Motor neuron (in vitro differentiated cells): Measurements from ENCODE around the gene PDE4D. TPM values are rescaled to one million over a fixed set of nuclear protein-coding genes. Genes with fewer than 3 reads are reported as not detected.
A peak's percentile ranks its signal among the peaks of the same experiment; 100 is the strongest.
"Not testable (repeated sequence)": the region's sequence is repeated elsewhere in the genome, so short reads cannot be mapped to it uniquely, and the experiment has no call there.

Source experiments
- ATAC-seq, 8 experiments: fragments of 200-7000 bp; cut with Tn5 transposase; replicated peaks in 6 of 8; 2 replicates each; pipeline ENCODE4 v1.8.0; 2021; ENCODE audit warnings: mild to moderate bottlenecking in 8 of 8, moderate library complexity in 8 of 8
- H3K27ac ChIP-seq, 2 donors: fragments of 250-450 bp; sonication (Bioruptor Pico); 2 replicates each; pipeline ENCODE4 v1.9.0; 2021; ENCODE audit warnings: antibody characterized with exemption in 2 of 2, mild to moderate bottlenecking in 2 of 2, moderate library complexity in 1 of 2
- H3K4me1 ChIP-seq, 2 donors: fragments of 250-450 bp; sonication (Bioruptor Pico); replicated peaks in 1 of 2; 2 replicates each; pipeline ENCODE4 v1.6.1; 2021; ENCODE audit warnings: antibody characterized with exemption in 2 of 2, mild to moderate bottlenecking in 2 of 2, moderate library complexity in 1 of 2
- H3K4me3 ChIP-seq, 5 donors: fragments of 250-450 bp; sonication (Bioruptor Pico); 2 replicates each; pipeline ENCODE4 v1.9.0; 2021; ENCODE audit warnings: antibody characterized with exemption in 5 of 5, mild to moderate bottlenecking in 5 of 5, moderate library complexity in 4 of 5
- WGBS, 10 experiments: fragments of 450-650 bp; shearing (Covaris generic); methylation state at CpG; one replicate each; pipeline ENCODE4 v1.0.0; 2022; 5-methylcytosine and 5-hydroxymethylcytosine counted together
- in situ Hi-C, 9 experiments: fragments of 400-800 bp; cut with MboI; loops; one replicate each; pipeline ENCODE4 v1.15.0; 2021; ENCODE audit warnings: low sequenced_read_pairs in 9 of 9, low pct_unique_long_range_greater_than_20kb in 2 of 9; ENCODE audit not compliant: unreplicated experiment in 9 of 9
- total RNA-seq, 8 experiments: library from RNA; unstranded; fragments of 300-600 nt; gene quantifications; 2 replicates each; pipeline versions ENCODE4 v1.2.3 to v1.2.4, GENCODE V29; 2022

The PDE4D gene
- total RNA-seq, 8 experiments from 2014 or later: 10.1 to 57.2 (median 23.7) TPM

DNA sequence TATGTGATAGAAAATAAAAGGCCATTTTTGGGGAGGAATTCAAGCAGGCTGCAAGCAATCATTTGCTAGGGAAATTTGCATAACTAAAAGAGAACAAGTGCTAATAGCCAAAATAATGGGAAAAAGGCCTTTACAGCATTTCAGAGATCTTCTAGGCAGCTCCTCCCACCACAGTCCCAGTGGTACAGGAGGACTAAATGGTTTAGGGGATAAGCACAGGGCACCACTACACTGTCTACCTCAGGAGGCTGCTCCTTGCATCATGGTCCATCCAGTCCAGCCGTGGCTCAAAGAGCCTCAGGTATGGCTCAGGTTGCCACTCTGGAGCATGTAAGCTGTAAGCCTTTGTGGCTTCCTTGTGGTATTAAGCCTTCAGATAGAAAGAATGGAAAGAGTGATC is 485.6 kb downstream of the PDE4D start:
- no peak for ATAC-seq
- in situ Hi-C loops: no loop called here
- no peak overlapping the region for H3K27ac ChIP-seq
- H3K4me1 ChIP-seq: no peaks in the 10 kb centered on the region
- WGBS, 10 experiments: 67 to 100% (median 86%) methylated on average over 1 of the region's 1 CpG; no CpG with 5 or more reads in 5 of the 10 experiments
- no peak overlapping the region for H3K4me3 ChIP-seq

DNA sequence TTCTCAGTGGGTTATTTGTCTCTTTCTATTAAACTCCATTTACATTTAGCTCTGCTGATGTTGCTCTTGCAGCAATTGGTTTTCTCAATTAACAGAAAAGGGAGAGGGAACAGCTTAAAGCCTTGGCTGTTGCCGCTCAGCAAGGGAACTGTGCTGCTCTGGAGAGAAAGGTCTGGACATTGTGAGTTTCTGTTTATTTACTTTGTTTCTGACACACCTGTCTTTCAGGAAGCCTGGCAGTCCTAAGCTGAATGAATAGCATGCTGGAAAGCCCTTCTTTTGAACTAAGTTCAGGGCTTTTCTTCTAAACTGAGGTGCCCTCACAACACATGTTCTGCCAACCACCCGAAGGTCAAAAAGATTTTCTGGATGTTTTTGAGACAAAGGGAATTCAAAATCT is 491.9 kb downstream of the PDE4D start:
- Histone ChIP-seq H3K27ac (no peak overlapping the region), H3K4me3 (no peak overlapping the region), H3K4me1 (no peaks in the 10 kb centered on the region)
- 10 to 100% (median 51%) methylated on average over 1 to 2 of the region's 2 CpGs for WGBS, 10 experiments
- in situ Hi-C loops: no loop called here
- ATAC-seq: no peak

DNA sequence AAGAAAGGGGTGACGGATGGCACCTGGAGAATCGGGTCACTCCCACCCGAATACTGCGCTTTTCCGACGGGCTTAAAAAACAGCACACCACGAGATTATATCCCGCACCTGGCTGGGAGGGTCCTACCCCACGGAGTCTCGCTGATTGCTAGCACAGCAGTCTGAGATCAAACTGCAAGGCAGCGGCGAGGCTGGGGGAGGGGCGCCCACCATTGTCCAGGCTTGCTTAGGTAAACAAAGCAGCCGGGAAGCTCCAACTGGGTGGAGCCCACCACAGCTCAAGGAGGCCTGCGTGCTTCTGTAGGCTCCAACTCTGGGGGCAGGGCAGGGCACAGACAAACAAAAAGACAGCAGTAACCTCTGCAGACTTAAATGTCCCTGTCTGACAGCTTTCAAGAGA is 498.6 kb downstream of the PDE4D start:
- not testable (repeated sequence) for H3K4me1 ChIP-seq, H3K4me3 ChIP-seq, ATAC-seq, H3K27ac ChIP-seq
- WGBS, 10 experiments: 83% methylated on average over 1 of the region's 15 CpGs; no CpG with 5 or more reads in 9 of the 10 experiments
- in situ Hi-C loops: loop anchor here in 7 of 9 experiments (10.0 to 25.0 kb wide), 4 partner anchors 100 to 392 kb away; no protein-coding TSS in a partner anchor

DNA sequence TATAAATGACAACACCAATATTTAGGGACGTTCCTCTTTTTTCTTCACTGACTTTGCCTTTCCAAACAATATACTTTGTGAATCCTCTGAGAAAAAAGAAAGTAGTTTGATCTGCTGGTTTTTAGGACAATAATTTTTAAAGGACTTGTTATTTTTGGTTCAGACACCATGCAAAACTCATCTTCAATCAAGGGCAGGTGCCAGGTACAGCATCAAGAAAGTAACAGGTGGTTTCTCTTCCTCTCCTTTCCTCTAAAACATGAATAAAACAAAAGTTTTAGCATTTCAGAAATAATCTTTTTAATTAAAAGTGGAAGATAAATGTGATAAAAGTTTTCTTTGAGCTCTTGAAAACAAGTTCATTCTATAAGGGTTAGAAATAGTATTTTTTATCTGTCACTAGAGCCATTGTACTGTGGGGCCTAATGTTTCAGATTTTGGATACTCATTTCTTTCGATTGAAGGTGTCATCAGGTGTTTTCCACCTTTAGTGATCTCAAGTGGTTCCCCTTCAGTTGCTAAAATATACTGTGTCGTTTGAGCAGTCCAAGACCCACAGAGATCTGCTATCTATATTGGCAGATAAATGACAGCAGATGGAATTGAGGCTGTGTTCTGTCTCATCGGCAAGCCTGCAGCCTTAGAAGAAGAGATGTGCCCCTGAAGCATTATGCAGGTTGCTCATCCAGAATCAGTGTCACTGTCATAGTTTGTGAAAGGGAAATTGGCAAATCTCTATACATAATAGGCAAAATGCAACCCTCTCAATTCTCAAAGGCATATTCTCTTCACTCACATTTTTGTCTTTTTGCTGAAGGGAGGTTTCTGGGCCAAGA is 499.7 kb downstream of the PDE4D start:
- Histone ChIP-seq H3K4me3 (no peak overlapping the region), H3K27ac (no peak overlapping the region), H3K4me1 (no peaks in the 10 kb centered on the region)
- in situ Hi-C loops: loop anchor here in 7 of 9 experiments (10.0 to 25.0 kb wide), 4 partner anchors 101 to 393 kb away; no protein-coding TSS in a partner anchor
- ATAC-seq: no peak
- 13 to 100% (median 69%) methylated on average over 1 to 4 of the region's 4 CpGs; no CpG with 5 or more reads in 1 of the 10 experiments for WGBS, 10 experiments

DNA sequence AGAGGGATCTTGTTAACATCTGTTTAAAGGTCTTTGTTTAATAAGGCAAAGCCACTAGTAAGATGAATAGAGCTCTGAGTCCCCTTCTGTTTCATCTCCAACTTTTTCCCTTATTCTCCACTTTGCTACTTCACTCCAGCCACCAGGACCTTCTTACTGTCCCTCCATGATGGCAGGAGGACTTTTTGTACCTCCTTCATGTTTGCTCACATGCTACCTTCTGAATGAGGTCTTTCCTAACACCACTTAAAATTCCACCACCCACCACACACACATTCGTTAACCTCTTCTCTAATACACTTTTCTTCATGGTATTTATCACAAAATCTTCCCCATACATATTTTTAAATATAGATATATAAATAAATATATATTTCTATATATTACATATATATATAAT is 501.9 kb downstream of the PDE4D start:
- H3K27ac ChIP-seq: no peak overlapping the region
- WGBS, 10 experiments: 30 to 100% (median 69%) methylated on average over 1 of the region's 1 CpG; no CpG with 5 or more reads in 1 of the 10 experiments
- ATAC-seq: no peak
- H3K4me1 ChIP-seq: no peaks in the 10 kb centered on the region
- H3K4me3 ChIP-seq: no peak overlapping the region
- in situ Hi-C loops: loop anchor here in 7 of 9 experiments (10.0 to 25.0 kb wide), 4 partner anchors 103 to 396 kb away; no protein-coding TSS in a partner anchor

DNA sequence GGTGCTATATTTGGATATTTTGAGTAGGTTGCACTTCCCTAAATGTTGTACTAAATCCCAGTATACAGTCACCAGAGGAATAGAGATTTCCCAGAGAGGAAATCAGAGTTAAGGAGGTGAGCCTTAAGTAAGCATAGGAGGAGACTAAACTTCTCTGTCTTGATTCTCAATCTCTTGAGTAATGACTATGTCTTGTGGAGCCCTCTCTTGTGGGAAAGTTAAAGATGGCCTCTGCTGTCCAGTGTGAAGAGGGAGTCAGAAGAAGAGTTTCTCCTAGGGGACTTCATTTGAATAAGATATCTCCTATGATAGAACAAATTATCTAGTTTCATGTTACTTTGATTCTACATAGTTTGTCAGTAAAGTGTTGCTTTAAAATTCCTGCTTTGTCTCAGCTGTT is 502.5 kb downstream of the PDE4D start:
- no peaks in the 10 kb centered on the region for H3K4me1 ChIP-seq
- no peak for ATAC-seq
- in situ Hi-C loops: loop anchor here in 7 of 9 experiments (10.0 to 25.0 kb wide), 4 partner anchors 104 to 396 kb away; no protein-coding TSS in a partner anchor
- no peak overlapping the region for H3K4me3 ChIP-seq
- no peak overlapping the region for H3K27ac ChIP-seq

DNA sequence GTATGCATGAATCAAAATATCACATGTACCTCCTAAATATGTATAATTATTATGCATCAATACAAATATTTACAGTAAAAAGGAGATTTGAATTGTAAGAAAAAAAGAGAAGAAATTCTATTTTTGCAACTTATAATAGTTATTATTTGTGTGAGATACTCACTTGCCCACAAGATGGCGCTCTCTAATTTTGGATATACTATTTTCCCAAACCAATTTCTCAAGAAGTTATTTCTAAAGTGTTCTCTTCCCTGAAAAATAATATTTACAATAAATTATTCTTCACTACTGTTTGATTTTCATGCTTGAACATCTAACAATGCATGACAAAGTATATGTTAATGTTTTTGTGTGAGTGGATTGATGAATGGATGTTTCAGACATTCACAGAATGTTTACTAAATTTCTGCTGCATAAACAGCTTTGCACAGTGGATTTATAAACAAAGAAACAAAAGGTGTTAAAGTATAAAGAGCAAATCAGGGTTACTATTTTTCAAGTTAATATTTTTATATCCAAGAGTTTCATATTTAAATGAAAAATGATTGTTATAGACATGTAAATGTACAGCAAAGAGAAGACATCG is 503.4 kb downstream of the PDE4D start:
- WGBS, 10 experiments: 0 to 92% (median 50%) methylated on average over 1 to 2 of the region's 2 CpGs
- Histone ChIP-seq H3K4me1 (no peaks in the 10 kb centered on the region), H3K27ac (no peak overlapping the region), H3K4me3 (no peak overlapping the region)
- no peak for ATAC-seq
- in situ Hi-C loops: loop anchor here in 7 of 9 experiments (10.0 to 25.0 kb wide), 4 partner anchors 105 to 397 kb away; no protein-coding TSS in a partner anchor

DNA sequence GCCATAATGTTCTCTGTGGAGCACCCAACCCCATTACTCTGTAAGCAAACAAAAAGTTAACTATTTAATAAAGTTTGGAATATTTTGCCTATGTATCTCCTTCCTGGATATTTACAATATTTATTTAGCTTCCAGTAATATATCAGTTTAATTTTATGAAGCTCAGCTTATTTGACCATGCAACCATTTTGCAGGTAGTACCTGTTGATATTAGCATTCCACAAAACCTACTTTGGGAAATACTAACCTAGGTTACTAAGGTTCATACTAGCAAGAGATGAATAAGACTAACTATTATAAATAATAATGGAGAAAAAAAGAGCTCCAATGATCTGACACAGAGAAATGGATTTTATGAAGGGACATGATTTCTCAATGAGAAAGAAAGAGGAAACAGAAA is 506.4 kb downstream of the PDE4D start:
- no peak for ATAC-seq

DNA sequence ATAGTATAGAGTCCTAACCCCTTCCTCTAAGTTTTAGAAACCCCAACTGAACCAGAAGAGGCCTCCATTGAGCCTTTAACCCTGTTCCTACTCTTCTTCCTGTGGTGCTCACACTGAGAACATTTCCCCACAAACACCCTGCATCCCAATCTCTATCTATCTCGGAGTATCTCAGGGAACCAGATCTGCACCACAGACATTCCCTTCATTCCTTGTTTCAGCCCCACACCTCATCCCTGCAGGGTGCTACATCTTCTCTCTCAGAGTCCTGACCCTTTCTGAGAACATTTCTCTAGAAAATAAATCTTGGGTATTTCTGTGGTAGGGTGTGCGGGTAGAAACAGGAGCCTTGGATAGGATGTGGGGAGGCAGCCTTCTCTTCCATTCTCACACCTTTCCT is 507.8 kb downstream of the PDE4D start:
- WGBS, 10 experiments: 89 to 100% (median 100%) methylated on average over 1 to 2 of the region's 2 CpGs; no CpG with 5 or more reads in 5 of the 10 experiments
- ATAC-seq: no peak
- in situ Hi-C loops: loop anchor here in 7 of 9 experiments (25.0 kb wide), 3 partner anchors 198 to 402 kb away; no protein-coding TSS in a partner anchor

More for the DNA sequence above, 506.4 kb downstream of the PDE4D start:
- Histone ChIP-seq H3K4me1 (no peaks in the 10 kb centered on the region), H3K4me3 (no peak overlapping the region), H3K27ac (no peak overlapping the region)
- in situ Hi-C loops: loop anchor here in 7 of 9 experiments (25.0 kb wide), 3 partner anchors 200 to 400 kb away; no protein-coding TSS in a partner anchor

DNA sequence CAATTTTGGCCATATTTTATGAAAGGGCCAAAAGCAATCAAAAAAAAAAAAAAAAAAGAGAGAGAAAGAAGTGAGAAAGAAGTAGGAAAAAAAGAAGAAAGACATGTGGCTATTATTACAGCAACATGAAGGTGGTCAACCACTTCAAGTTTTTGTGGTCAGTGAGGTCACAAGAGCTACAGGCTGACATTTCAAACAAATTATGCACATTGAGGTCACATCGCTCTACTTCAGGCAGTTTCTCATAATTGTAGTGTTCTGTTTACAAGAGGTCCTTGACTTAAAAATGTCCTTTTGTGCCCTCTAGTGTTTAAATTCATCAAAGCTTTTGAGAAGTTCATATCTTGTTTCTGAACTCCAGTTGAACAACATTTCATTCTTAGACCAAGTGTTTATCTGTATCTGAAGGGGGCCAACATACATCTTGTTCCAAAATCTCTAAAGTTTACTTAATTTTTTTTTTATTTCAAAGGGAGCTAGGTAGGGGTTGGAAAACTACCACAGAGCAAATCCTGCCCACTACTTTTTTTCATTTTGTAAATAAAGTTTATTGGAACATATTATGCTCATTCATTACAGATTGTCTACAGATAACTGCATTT is 513.1 kb downstream of the PDE4D start:
- in situ Hi-C loops: loop anchor here in 7 of 9 experiments (25.0 kb wide), 3 partner anchors 193 to 407 kb away; no protein-coding TSS in a partner anchor
- 0 to 100% (median 23%) methylated on average over 1 of the region's 1 CpG; no CpG with 5 or more reads in 2 of the 10 experiments for WGBS, 10 experiments
- peaks cover 0 to 2% of the 10 kb centered on the region in 2 donors for H3K4me1 ChIP-seq
- no peak overlapping the region for H3K27ac ChIP-seq
- ATAC-seq: peak; percentile 39 to 96 (median 56)
- no peak overlapping the region for H3K4me3 ChIP-seq

More for the DNA sequence above, 507.8 kb downstream of the PDE4D start:
- peaks cover 0 to 2% of the 10 kb centered on the region in 2 donors for H3K4me1 ChIP-seq
- no peak overlapping the region for H3K4me3 ChIP-seq
- no peak overlapping the region for H3K27ac ChIP-seq

DNA sequence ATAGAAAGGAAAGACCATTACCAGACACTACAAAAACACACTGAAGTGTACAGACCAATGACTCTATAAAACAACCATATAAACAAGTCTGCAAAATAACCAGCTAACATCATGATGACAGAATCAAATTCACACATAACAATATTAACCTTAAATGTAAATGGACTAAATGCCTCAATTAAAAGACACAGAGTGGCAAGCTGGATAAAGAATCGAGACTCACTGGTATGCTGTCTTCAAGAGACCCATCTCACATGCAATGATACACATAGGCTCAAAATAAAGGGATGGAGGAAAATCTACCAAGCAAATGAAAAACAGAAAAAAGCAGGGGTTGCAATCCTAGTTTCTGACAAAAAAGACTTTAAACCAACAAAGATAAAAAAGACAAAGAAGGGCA is 519.5 kb downstream of the PDE4D start:
- WGBS, 10 experiments: 20 to 100% (median 83%) methylated on average over 1 of the region's 1 CpG; no CpG with 5 or more reads in 1 of the 10 experiments
- not testable (repeated sequence) for H3K4me1 ChIP-seq, ATAC-seq, H3K4me3 ChIP-seq, H3K27ac ChIP-seq
- in situ Hi-C loops: loop anchor here in 2 of 9 experiments (10.0 kb wide), 2 partner anchors 179 to 189 kb away; no protein-coding TSS in a partner anchor

DNA sequence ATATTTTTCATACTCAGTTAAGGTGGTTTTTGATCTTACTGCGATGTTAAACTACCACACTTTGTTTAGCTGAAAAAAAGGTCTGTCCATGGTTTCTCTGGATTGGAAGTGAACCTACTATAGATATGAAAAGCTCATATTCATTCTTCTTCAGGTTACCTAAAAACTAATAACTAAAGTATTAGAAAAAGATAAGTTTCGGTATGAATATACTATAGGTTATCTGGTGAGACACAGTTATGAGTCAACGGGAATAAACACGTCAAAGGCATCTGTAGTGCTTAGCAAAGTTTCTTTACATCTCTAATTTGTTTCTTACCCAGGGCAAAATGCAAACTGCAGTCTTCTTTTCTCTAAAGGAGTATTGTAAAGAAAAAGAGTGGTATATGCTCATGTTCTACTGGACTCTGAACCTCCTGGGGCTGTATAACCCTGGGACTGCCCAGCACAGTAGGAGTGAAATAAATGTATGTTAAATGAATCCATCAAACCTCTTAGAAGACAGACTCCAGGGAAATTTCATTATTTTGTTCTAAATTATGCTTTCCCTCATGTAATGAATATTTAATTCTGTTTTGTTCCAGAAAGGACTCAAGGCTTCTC is 521.9 kb downstream of the PDE4D start:
- 62 to 100% (median 88%) methylated on average over 1 to 4 of the region's 4 CpGs for WGBS, 10 experiments
- in situ Hi-C loops: loop anchor here in 2 of 9 experiments (10.0 kb wide), 2 partner anchors 177 to 187 kb away; no protein-coding TSS in a partner anchor
- no peak for ATAC-seq
- no peak overlapping the region for H3K4me3 ChIP-seq
- no peak overlapping the region for H3K27ac ChIP-seq
- H3K4me1 ChIP-seq: no peaks in the 10 kb centered on the region
